Measurements from ENCODE around the gene RNASE1. TPM values are rescaled to one million over a fixed set of nuclear protein-coding genes. Genes with fewer than 3 reads are reported as not detected.

Gene RNASE1
- total RNA-seq, 1 donor, result not detected

DNA sequence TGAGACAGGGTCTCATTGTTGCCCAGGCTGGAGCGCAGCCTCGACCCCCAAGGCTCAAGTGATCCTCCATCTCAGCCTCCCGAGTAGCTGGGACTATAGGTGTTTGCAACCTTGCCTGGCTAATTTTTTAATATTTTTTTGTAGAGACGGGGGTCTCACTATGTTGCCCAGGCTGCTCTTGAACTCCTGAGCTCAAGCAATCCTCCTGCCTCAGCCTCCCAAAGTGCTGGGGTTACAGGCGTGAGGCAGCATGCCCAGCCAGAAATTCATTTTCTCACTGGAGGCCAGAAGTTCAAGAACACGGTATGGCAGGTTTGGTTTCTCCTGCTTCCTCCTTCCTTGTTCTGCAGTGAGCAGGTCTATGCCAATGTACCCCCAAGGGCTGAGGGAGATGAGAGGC, 3.7 kb downstream of the RNASE1 start:
- TF ChIP-seq CTCF (IDR thresholded peaks at IDR 0.05; ENCODE audit: insufficient read depth, low read depth, low read length), result no peak
- no peak for DNase-seq (ENCODE audit: low read depth)
- no peak overlapping the region for H3K4me3 ChIP-seq (ENCODE audit: low read depth, low read length)

GRCh38 chr14:20798318-20798717, 4.3 kb downstream of the RNASE1 start:
- no peak overlapping the region for H3K4me3 ChIP-seq (ENCODE audit: low read depth, low read length)
- DNase-seq (ENCODE audit: low read depth), result no peak
- no peak for TF ChIP-seq CTCF (IDR thresholded peaks at IDR 0.05; ENCODE audit: insufficient read depth, low read depth, low read length)

DNA sequence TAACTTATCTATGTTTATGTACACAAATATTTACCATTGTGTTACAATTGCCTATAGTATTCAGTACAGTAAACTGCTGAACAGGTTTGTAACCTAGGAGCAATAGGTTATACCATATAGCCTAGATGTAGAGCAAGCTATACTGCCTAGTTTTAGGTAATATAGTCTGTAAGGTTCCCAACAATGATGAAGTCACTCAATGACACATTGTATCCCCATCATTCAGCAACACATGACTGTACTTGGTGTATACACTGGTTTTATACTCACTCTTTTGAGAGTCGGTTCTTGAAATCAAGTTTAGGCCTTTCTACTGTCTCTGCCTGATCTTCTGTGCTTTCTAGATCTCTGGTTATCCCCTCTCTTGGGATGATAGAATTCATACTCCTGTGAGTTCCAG, 5.5 kb downstream of the RNASE1 start:
- no peak overlapping the region for H3K4me3 ChIP-seq (ENCODE audit: low read depth, low read length)
- no peak for TF ChIP-seq CTCF (IDR thresholded peaks at IDR 0.05; ENCODE audit: insufficient read depth, low read depth, low read length)
- DNase-seq (ENCODE audit: low read depth), result no peak

DNA sequence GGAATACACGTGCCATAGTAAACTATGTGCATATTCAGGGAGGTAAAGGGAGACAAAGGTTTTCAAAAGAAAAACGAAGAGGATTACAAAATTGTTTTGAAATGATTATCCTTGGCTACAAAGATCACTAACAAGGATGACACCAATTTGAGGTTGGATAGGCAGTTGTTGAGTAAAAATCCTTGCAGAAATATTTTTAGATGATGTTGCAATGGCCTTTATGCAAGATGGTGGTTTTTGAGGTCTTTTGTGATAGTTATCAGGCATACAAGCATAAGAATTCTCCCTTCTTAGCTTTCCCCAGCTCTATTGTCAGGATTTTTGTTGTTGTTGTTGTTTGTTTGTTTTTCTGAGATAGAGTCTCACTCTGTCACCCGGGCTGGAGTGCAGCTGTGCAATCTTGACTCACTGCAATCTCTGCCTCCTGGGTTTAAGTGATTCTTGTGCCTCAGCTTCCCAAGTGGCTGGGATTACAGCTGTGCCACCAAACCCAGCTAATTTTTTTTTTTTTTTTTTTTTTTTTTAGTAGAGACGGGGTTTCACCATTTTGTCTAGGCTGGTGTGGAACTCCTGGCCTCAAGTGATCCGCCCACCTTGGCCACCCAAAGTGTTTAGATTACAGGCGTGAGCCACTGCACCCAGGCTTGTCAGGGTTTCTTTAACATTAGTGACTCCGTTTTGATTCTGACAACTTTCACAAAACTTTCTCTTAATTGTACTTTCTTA, 7.8 kb downstream of the RNASE1 start:
- no peak for DNase-seq (ENCODE audit: low read depth)
- no peak overlapping the region for H3K4me3 ChIP-seq (ENCODE audit: low read depth, low read length)
- no peak for TF ChIP-seq CTCF (IDR thresholded peaks at IDR 0.05; ENCODE audit: insufficient read depth, low read depth, low read length)

DNA sequence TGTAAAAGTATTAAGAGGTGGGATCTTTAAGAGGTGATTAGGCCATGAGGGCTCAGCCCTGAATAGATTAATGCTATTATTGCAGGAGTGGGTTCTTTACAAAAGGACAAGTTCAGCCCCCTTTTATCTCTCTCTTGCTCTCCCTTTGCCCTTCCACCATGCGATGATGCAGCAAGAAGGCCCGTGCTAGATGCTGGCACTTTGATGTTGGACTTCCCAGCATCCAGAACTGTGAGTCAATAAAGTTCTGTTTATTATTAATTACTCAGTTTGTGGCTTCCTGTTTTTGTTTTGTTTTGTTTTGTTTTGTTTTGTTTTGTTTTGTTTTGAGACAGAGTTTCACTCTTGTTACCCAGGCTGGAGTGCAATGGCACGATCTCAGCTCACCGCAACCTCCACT, 10.1 kb downstream of the RNASE1 start:
- no peak for TF ChIP-seq CTCF (IDR thresholded peaks at IDR 0.05; ENCODE audit: insufficient read depth, low read depth, low read length)

GRCh38 chr14:20791597-20791996, 11.0 kb downstream of the RNASE1 start:
- TF ChIP-seq CTCF (IDR thresholded peaks at IDR 0.05; ENCODE audit: insufficient read depth, low read depth, low read length), result no peak
- H3K4me3 ChIP-seq (ENCODE audit: low read depth, low read length), result no peak overlapping the region
- no peak for DNase-seq (ENCODE audit: low read depth)

More for the DNA sequence above, 10.1 kb downstream of the RNASE1 start:
- no peak overlapping the region for H3K4me3 ChIP-seq (ENCODE audit: low read depth, low read length)
- DNase-seq (ENCODE audit: low read depth), result no peak

- no peak for DNase-seq (ENCODE audit: low read depth)
- no peak overlapping the region for H3K4me3 ChIP-seq (ENCODE audit: low read depth, low read length)
- TF ChIP-seq CTCF (IDR thresholded peaks at IDR 0.05; ENCODE audit: insufficient read depth, low read depth, low read length), result no peak
Observed at GRCh38 chr14:20791187-20791586, 11.5 kb downstream of the RNASE1 start.
